GM12891 (cell line): ENCODE measurements around the gene MYO9B.

Experiments
- PAX5 ChIP-seq: IDR thresholded peaks from 2 replicates; pipeline ENCODE4 v1.6.1; 2011; ENCODE audit warnings: low read length, moderate library complexity, mild to moderate bottlenecking; ENCODE audit not compliant: insufficient read depth, severe bottlenecking
- POLR2A ChIP-seq: IDR thresholded peaks from 2 replicates; pipeline ENCODE4 v1.6.1; 2011; ENCODE audit warnings: low read depth, low read length, control low read depth
- TAF1 ChIP-seq: IDR thresholded peaks from 2 replicates; pipeline ENCODE4 v1.6.1; 2011; ENCODE audit warnings: low read depth, low read length, control low read depth

GRCh38 chr19:17091758-17092333 lies 16.3 kb downstream of the MYO9B start:
- TF ChIP-seq POLR2A (no peak), TAF1 (no peak), PAX5 (no peak)
